Glomerular visceral epithelial cell (primary cell): ENCODE measurements around the gene SPEM1.
"Not testable (repeated sequence)": the region's sequence is repeated elsewhere in the genome, so short reads cannot be mapped to it uniquely, and the experiment has no call there.

Experiments
- DNase-seq: peaks from one replicate; pipeline ENCODE4 v3.0.0-alpha.2; 2016; ENCODE audit errors: extremely low spot score

SPEM1 gene

DNA sequence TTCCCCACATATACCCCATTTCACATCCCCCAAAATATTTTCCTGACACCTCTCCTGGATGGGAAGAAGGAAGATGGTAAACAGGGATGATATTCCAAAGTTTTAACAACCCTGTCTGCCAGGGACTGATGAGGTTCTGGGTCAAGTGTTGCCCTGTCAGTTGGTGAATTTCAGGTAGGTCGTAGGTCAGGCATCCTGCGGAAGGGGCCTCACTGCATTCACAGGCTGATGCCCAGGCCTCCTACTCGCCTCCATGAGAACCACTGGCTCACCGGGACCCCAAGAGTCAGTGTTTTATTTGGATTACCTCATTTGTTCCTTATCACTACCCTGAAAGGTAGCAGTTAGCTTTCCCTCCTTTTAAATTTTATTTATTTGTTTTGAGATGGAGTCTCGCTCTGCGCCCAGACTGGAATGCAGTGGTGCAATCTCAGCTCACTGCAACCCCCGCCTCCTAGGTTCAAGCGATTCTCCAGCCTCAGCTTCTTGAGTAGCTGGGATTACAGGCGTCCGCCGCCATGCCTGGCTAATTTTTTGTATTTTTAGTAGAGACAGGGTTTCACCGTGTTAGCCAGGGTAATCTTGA, 48.8 kb downstream of the SPEM1 start:
- DNase-seq: no peak

DNA sequence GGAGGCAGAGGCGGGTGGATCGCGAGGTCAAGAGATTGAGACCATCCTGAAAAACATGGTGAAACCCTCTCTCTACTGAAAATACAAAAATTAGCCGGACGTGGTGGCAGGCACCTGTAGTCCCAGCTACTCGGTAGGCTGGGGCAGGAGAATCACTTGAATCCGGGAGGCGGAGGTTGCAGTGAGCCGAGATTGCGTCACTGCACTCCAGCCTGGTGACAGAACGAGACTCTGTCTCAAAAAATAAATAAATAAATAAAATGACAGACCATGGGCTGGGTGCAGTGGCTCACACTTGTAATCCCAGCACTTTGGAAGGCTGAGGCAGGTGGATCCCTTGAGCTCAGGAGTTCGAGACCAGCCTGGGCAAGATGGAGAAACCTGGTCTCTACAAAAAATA, 49.7 kb downstream of the SPEM1 start:
- DNase-seq: not testable (repeated sequence)

DNA sequence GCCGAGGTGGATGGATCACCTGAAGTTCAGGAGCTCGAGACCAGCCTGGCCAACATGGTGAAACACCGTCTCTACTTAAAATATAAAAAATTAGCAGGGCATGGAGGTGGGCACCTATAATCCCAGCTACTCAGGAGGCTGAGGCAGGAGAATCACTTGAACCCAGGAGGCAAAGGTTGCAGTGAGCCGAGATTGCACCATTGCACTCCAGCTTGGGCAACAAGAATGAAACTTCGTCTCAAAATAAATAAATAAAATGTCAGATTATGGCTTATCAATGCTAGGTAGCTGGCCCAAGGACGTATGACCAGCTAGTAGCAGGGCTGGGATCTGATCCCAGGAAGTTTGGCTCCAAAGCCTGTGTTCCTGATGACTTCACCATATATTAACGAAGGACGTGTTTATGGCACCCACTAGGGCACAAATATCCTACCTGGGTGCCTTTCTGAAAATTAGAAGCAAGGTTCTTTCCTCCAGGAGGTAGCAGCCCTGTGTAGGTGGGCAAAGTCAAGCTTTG, 50.4 kb downstream of the SPEM1 start:
- not testable (repeated sequence) for DNase-seq
